SJSA1 (cell line): Measurements from ENCODE around the gene MTMR10. TPM values are rescaled to one million over a fixed set of nuclear protein-coding genes. Genes with fewer than 3 reads are reported as not detected.

Source experiments
- DNase-seq, 2 experiments: peaks; one replicate each; pipeline ENCODE4 v3.0.0-alpha.2; 2015 to 2020; ENCODE audit warnings: low spot score in 2 of 2, low read depth in 1 of 2
- H3K27ac ChIP-seq: fragments of 250-450 bp; sonication (Bioruptor Pico); 2 replicates; pipeline ENCODE4 v1.5.1; 2020; ENCODE audit warnings: mild to moderate bottlenecking, moderate library complexity
- H3K27me3 ChIP-seq: fragments of 250-450 bp; sonication (Bioruptor Pico); replicated peaks from 2 replicates; pipeline ENCODE4 v1.5.1; 2020; ENCODE audit warnings: mild to moderate bottlenecking, moderate library complexity
- H3K36me3 ChIP-seq: fragments of 250-450 bp; sonication (Bioruptor Pico); 2 replicates; pipeline ENCODE4 v1.5.1; 2020; ENCODE audit warnings: mild to moderate bottlenecking
- H3K4me1 ChIP-seq: fragments of 250-450 bp; sonication (Bioruptor Pico); replicated peaks from 2 replicates; pipeline ENCODE4 v1.6.1; 2021; ENCODE audit warnings: mild to moderate bottlenecking
- H3K4me3 ChIP-seq: fragments of 250-450 bp; sonication (Bioruptor Pico); 2 replicates; pipeline ENCODE4 v1.5.1; 2020; ENCODE audit warnings: mild to moderate bottlenecking
- H3K9me3 ChIP-seq: fragments of 250-450 bp; sonication (Bioruptor Pico); replicated peaks from 2 replicates; pipeline ENCODE4 v1.5.1; 2020; ENCODE audit warnings: mild to moderate bottlenecking
- total RNA-seq: library from RNA; depleted of rRNA; stranded (reverse); fragments of >200 nt; shearing (Covaris generic); gene quantifications from 2 replicates; pipeline ENCODE4 v1.2.3, GENCODE V29; 2014

Gene MTMR10
- total RNA-seq, 1 experiment from 2014 or later: 22.4 TPM

DNA sequence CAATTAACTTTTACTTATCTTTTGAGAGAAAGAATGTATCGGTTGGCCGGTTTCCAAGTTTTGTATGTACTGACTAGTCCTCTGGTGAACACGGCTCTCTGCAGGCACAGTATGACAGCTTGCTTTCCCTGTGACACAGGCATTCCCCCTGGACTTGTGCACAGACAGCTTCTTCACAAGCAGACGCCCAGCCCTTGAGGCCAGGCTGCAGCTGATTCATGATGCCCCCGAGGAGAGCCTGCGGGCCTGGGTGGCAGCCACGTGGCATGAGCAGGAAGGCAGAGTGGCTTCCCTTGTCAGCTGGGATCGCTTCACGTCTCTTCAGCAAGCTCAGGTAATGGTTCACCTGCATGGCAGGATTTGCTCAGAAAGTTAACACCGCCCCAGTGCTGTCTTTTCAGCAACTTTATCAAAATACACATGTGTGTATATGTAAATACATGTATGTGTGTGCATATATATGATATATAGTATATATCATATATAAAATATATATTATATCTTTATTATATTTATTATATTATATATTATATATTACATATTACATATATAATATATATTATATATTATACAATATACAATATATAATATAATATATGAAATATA is 62.3 kb downstream of the MTMR10 start:
- no peak overlapping the region for H3K4me3 ChIP-seq
- H3K27ac ChIP-seq: no peak overlapping the region
- no peak for DNase-seq
- H3K27me3 ChIP-seq: no peaks in the 10 kb centered on the region
- H3K36me3 ChIP-seq: peaks cover 74% of the 10 kb centered on the region
- H3K4me1 ChIP-seq: peaks cover 34% of the 10 kb centered on the region
- H3K9me3 ChIP-seq: no peaks in the 10 kb centered on the region

DNA sequence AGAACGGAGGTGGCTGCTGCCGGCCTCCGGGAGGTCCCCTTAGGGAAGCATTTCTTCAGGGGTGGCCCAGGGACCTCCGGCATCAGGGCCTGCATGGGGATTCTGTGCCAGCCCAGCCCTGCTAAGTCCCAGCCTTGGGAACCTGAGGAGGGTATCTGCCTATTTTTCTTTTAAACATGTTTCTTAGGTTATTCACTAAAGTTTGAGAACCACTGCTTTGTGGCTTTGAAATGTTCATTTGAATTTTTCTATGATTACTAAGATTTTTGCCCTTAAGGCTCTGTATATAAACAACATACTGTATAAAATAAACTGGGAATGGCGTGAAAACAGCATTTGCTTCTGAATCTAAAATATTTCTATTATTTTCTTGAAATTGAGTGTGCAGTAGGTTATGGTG is 63.4 kb downstream of the MTMR10 start:
- DNase-seq: peak in 1 of 2 experiments; percentile 70
- Histone ChIP-seq H3K36me3 (peaks cover 75% of the 10 kb centered on the region), H3K27ac (peak overlapping the region; percentile 38; the same call in 1 of the 2 replicates), H3K4me1 (peaks cover 45% of the 10 kb centered on the region), H3K9me3 (no peaks in the 10 kb centered on the region), H3K27me3 (no peaks in the 10 kb centered on the region), H3K4me3 (no peak overlapping the region)

DNA sequence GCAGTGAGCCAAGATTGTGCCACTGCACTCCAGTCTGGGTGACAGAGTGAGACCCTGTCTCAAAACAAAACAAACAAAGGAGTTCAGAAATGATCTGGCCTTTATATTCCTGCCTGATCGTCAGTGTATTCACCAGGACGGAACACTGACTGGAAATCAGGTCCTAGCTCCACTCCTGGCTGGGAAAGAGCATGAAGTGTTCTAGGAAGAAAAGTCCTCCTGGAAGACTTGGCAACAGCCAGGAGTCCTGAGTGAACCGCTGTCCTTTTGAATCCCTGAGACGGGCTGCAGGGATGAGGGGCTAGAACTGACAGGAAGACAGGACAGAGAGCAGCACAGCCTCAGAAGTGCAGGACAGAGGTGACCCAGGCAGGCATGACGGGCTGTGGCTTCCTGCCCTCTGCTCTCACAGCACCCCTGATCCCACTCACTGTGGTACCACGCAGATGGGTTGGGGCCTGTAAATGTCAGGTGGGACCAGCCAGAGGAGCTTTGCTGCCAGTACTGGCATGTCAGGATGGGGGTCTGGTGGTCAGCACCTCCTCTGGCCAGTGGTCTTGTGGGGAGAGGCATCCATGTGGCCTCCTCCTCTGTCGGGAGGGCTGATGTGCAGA is 64.2 kb downstream of the MTMR10 start:
- H3K4me1 ChIP-seq: peaks cover 53% of the 10 kb centered on the region
- H3K36me3 ChIP-seq: peaks cover 78% of the 10 kb centered on the region
- no peak overlapping the region for H3K27ac ChIP-seq
- H3K4me3 ChIP-seq: no peak overlapping the region
- H3K9me3 ChIP-seq: no peaks in the 10 kb centered on the region
- H3K27me3 ChIP-seq: no peaks in the 10 kb centered on the region
- DNase-seq: no peak

DNA sequence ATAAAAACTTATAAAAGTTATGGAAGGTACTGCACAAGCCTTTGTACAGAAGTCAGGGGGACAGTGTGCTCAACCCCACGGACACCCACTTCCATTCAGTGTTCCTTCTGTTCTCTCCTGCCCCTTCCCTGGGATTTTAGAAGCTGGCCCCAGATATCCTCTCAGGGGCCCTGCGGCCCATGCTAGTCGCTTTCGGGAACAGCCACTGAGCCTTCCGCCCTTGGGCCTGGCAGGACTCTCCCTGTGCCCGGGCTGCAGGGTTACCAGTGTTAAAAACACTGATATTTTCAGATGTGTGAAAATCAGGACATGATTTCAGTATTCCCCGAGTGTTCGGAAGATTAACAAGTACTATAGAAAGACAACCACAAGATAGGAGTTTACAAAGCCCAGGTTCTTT is 65.3 kb downstream of the MTMR10 start:
- Histone ChIP-seq H3K4me1 (peaks cover 64% of the 10 kb centered on the region), H3K27me3 (no peaks in the 10 kb centered on the region), H3K9me3 (no peaks in the 10 kb centered on the region), H3K4me3 (no peak overlapping the region), H3K36me3 (peaks cover 83% of the 10 kb centered on the region), H3K27ac (no peak overlapping the region)
- no peak for DNase-seq

DNA sequence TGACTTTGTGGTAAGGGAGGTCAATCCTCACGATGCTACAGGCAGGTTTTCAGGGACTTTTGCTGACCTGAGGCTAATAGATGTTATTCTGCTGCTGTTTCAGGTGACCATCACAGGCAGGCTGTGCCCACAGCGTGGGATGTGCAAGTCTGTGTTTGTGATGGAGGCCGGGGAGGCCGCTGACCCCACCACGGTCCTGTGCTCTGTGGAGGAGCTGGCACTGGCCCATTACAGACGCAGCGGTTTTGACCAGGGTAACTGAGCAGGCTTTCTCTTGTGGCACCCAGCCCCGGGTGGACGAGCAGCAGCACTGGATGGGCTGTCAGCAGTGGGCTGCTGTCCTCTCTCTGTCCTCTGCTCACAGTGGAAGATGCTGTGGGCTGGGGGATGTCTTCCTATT is 65.7 kb downstream of the MTMR10 start:
- peaks cover 83% of the 10 kb centered on the region for H3K36me3 ChIP-seq

DNA sequence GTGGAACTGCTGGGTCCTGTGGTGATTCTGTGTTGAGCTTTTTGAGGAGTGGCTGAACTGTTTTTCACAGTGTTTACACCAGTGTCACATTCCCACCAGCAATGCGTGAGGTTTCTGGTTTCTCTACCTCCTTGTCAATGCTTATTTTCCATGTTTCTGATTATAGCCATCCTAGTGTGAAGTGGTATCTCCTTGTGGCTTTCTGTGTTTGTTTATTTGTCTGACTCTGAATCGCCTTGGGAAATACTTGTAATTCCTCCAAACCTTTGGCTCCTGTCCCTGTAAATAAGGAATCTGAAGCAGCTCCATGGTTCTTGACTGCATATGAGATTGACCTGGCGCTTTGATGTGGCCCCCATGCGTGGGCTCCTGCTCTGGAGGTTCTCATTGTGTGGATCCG is 67.1 kb downstream of the MTMR10 start:
- H3K27me3 ChIP-seq: no peaks in the 10 kb centered on the region
- no peak overlapping the region for H3K4me3 ChIP-seq
- DNase-seq: peak; percentile 63 to 90
- H3K9me3 ChIP-seq: no peaks in the 10 kb centered on the region
- H3K36me3 ChIP-seq: peaks cover 86% of the 10 kb centered on the region
- peak overlapping the region; percentile 19 for H3K27ac ChIP-seq
- H3K4me1 ChIP-seq: peaks cover 68% of the 10 kb centered on the region

More for the DNA sequence above, 65.7 kb downstream of the MTMR10 start:
- Histone ChIP-seq H3K4me3 (no peak overlapping the region), H3K27me3 (no peaks in the 10 kb centered on the region), H3K27ac (no peak overlapping the region), H3K4me1 (peaks cover 68% of the 10 kb centered on the region), H3K9me3 (no peaks in the 10 kb centered on the region)
- no peak for DNase-seq

DNA sequence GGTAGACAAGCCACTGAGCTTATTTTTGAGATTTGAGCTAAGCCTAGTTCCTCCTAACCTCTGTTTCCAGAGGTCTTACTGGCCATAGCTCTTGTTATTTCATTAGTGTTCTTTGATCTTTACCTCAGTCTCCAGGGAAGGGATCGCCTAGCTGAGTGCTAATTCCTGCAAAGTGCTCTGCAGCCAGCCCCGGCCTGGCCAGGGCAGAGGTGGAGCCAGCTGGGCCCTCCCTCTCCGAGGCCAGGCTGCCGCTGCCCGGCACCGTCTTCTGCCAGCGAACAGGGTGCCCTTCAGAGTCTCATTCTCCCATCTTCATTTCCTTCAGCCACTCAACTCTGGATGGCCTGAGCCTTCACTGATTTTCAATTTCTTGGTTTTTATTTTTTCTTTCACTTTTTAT is 68.0 kb downstream of the MTMR10 start:
- Histone ChIP-seq H3K27me3 (no peaks in the 10 kb centered on the region), H3K36me3 (peaks cover 85% of the 10 kb centered on the region), H3K4me3 (no peak overlapping the region), H3K27ac (peak overlapping the region; percentile 30), H3K4me1 (peaks cover 65% of the 10 kb centered on the region), H3K9me3 (no peaks in the 10 kb centered on the region)
- DNase-seq: no peak

DNA sequence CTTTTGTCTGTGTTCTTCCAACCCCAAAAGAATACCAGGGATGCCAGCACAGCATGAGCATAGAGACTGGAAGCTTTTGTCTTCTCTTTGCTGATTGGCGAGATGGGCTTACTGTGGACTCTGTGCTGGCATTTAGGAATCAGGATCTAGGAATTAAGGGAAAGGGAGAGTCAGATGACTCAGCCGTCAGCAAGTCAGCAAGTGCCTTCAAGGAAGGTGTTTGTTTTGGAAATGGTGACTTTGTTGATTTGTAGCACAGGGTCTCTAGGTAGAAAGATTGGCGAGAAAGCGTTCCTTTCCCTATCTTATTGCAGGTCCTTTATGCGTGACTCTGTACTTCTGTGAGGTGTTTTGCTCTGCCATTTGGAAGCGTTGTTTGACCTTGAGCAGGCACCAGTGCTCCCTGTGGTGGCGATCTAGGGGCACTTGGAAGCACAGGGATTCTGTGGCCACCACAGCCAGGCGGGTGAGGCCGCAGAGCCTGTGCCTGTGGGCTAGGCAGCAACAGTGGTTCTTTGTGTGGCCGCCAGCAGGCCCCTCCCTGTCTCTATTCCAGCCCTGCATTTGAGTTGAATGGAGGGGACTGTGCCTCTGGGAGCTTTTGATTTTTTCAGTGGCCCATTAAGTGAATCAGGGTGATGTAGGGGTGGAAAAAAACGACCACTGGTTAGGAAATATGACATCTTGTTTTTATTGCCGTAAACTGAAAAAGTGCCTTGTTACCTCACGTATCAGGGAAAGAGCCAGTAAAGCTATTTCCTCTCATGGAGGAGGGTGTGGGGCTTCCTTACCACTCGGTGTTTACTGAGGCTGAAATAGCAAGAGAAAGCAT is 68.7 kb downstream of the MTMR10 start:
- Histone ChIP-seq H3K27ac (peak overlapping the region; percentile 61), H3K36me3 (peaks cover 88% of the 10 kb centered on the region)
- DNase-seq: peak; percentile 70 to 80

DNA sequence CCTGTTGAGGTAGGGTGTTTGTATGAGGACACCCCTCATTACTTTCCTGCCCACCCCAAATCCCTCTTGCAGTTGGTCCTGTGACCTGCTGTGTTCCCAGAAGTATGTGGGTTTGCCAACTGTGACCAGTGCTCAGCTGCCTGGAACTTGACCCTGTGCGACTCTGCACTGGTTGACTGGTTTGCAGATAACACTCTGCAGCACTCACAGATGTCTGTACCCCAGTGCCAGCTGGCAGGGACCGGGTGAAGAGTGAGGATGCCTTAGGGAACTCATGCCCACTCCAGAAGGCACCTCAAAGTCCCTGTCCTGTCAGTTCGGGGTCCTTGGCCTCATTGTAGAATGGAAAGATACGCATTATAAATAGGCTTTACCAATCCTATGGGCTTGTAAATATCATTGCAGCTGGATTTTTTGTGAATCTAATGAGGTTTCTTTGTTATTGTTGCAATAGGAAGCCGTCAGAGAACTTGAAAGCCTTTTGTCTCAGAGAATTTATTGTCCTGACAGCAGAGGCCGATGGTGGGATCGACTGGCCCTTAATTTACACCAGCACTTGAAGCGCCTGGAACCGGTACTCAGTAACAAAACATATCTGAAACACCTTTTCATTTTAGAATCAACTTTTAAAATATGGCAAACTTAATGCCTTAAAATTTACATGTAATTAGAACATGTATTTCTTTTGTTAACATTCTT is 69.5 kb downstream of the MTMR10 start:
- Histone ChIP-seq H3K4me3 (no peak overlapping the region), H3K36me3 (peaks cover 85% of the 10 kb centered on the region), H3K9me3 (no peaks in the 10 kb centered on the region), H3K27ac (peak overlapping the region; percentile 61), H3K4me1 (peaks cover 50% of the 10 kb centered on the region), H3K27me3 (no peaks in the 10 kb centered on the region)
- no peak for DNase-seq

More for the DNA sequence above, 68.7 kb downstream of the MTMR10 start:
- no peak overlapping the region for H3K4me3 ChIP-seq
- H3K4me1 ChIP-seq: peaks cover 58% of the 10 kb centered on the region
- H3K27me3 ChIP-seq: no peaks in the 10 kb centered on the region
- no peaks in the 10 kb centered on the region for H3K9me3 ChIP-seq

DNA sequence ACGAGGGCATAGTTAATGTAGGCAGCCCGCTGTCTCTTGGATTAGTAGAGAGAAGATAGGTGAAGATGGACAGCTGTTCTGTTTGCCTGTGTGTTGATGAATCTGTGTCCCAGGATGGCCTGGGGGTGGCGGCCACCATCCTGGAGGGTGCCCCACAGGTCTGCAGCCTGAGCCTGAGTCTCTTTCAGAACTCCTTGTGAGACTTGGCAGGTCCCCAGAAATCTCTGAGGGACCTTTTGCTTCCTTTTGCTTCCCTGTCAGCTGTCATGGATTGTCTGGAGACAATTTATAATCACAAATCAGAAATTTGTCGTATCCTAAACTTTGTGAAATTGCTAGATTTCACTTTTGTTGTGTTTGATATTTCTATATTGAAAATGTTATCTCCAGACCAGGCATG is 70.3 kb downstream of the MTMR10 start:
- Histone ChIP-seq H3K4me1 (peaks cover 48% of the 10 kb centered on the region), H3K4me3 (no peak overlapping the region), H3K27ac (no peak overlapping the region), H3K27me3 (no peaks in the 10 kb centered on the region), H3K36me3 (peaks cover 83% of the 10 kb centered on the region), H3K9me3 (no peaks in the 10 kb centered on the region)
- DNase-seq: no peak

DNA sequence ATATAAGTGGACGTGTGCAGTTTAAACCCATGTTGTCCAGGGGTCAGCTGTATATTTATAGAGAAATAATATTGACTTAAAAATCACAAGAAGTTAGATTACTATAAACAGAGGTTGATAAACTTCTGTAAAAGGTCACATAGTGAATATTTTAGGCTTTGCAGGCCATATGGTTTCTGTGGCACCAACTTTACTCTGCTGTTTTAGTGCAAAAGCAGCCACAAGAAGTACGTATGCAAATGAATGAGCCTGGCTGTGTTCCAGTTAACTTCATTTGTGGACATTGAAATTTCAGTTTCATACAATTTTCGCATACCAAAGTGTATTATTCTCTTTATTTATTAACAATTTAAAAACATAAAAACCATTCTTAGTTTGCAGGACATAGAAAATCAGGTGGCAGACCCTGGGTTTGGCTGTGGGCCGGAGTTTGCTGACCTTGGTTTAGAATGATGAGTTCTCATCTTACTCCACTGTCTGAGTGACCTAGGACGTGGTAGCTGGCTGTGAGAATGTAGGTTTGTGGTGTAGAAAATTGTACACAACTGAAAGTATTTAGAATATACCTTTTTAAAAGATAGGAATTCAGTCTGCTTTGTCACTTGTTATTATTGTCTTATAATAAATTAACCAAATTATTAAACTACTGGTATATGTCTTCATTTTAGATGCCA is 71.4 kb downstream of the MTMR10 start:
- no peak overlapping the region for H3K27ac ChIP-seq
- no peak for DNase-seq
- no peaks in the 10 kb centered on the region for H3K27me3 ChIP-seq
- peaks cover 41% of the 10 kb centered on the region for H3K4me1 ChIP-seq
- no peaks in the 10 kb centered on the region for H3K9me3 ChIP-seq
- H3K36me3 ChIP-seq: peaks cover 80% of the 10 kb centered on the region
- H3K4me3 ChIP-seq: no peak overlapping the region

DNA sequence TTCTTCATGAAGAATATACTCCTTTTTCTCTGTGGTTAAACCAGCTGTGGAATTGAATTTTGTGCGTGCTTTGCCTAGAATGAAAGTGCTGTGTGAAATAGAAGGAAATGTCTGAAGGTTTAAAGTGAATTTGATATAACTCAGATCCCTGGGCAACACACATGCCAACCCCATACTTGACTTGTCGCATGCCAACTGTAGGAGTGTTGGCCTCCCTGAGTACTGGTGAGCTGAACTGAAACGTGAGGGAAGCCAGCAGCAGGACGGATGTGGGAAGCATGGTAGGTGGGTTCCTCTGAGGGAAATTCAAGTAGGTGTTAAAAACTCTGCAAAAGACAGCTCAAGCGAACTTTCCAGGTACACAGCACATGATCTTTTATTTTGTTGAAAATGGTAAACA is 73.1 kb downstream of the MTMR10 start:
- no peak overlapping the region for H3K27ac ChIP-seq
- peaks cover 83% of the 10 kb centered on the region for H3K36me3 ChIP-seq
- H3K27me3 ChIP-seq: no peaks in the 10 kb centered on the region
- H3K4me1 ChIP-seq: peaks cover 26% of the 10 kb centered on the region
- no peaks in the 10 kb centered on the region for H3K9me3 ChIP-seq
- DNase-seq: no peak
- no peak overlapping the region for H3K4me3 ChIP-seq

DNA sequence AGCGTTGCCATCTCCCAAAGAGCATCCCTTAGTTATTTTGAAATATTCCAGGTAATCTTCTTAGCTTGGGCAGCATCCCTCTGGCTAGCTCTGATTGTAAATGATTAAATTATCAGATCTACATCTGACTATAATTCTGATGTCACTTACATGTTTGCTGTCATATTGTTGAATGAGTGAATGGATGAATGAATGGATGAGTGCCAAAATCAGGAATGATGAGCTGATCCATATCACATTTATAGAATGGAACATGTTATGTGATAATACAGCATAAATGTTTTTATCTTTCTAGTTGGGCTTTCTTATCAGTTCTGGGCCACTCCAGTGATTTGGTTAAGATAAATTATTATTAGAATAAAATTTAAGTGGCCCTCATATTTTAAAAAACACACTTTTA is 73.8 kb downstream of the MTMR10 start:
- peaks cover 83% of the 10 kb centered on the region for H3K36me3 ChIP-seq

More for the DNA sequence above, 73.8 kb downstream of the MTMR10 start:
- DNase-seq: no peak
- peaks cover 19% of the 10 kb centered on the region for H3K4me1 ChIP-seq
- H3K9me3 ChIP-seq: no peaks in the 10 kb centered on the region
- H3K4me3 ChIP-seq: no peak overlapping the region
- no peak overlapping the region for H3K27ac ChIP-seq
- no peaks in the 10 kb centered on the region for H3K27me3 ChIP-seq
